Femur (tissue), 1 donor: Measurements from ENCODE around the gene BCLAF1.
A peak's percentile ranks its signal among the peaks of the same experiment; 100 is the strongest.

ENCODE experiments used
- DNase-seq: peaks from one replicate; pipeline ENCODE4 v3.0.0-alpha.2; 2017

BCLAF1 gene

GRCh38 chr6:136289579-136290409 is at the start of gene BCLAF1:
BCLAF1 (minus strand) TSS chr6:136289846; CDS start chr6:136279866, 9,980 bp downstream.
- DNase-seq, result peak; percentile 100

- no peak for DNase-seq
Measured at GRCh38 chr6:136338486-136338885, 48.8 kb upstream of the BCLAF1 start.

- DNase-seq, result no peak
Measured at GRCh38 chr6:136337606-136338005, 48.0 kb upstream of the BCLAF1 start.

- DNase-seq, result no peak
Measured at GRCh38 chr6:136337121-136337520, 47.5 kb upstream of the BCLAF1 start.

GRCh38 chr6:136335736-136336363 is 46.2 kb upstream of the BCLAF1 start:
- no peak for DNase-seq

GRCh38 chr6:136334853-136335252 is 45.2 kb upstream of the BCLAF1 start:
- DNase-seq, result no peak

- DNase-seq, result no peak
Measured at GRCh38 chr6:136334465-136334846, 44.8 kb upstream of the BCLAF1 start.

- no peak for DNase-seq
Measured at GRCh38 chr6:136333824-136334464, 44.3 kb upstream of the BCLAF1 start.

GRCh38 chr6:136331461-136331860 is 41.8 kb upstream of the BCLAF1 start:
- DNase-seq, result no peak

- DNase-seq, result no peak
Measured at GRCh38 chr6:136330634-136331033, 41.0 kb upstream of the BCLAF1 start.

- no peak for DNase-seq
Measured at GRCh38 chr6:136326038-136326553, 36.5 kb upstream of the BCLAF1 start.

GRCh38 chr6:136324686-136325380 is 35.2 kb upstream of the BCLAF1 start:
- DNase-seq, result peak; percentile 53

- peak; percentile 70 for DNase-seq
Measured at GRCh38 chr6:136323431-136324112, 33.9 kb upstream of the BCLAF1 start.

- no peak for DNase-seq
Measured at GRCh38 chr6:136319732-136320131, 30.1 kb upstream of the BCLAF1 start.

- DNase-seq, result no peak
Measured at GRCh38 chr6:136318676-136319075, 29.0 kb upstream of the BCLAF1 start.

GRCh38 chr6:136317971-136318370 is 28.3 kb upstream of the BCLAF1 start:
- DNase-seq, result no peak

- peak; percentile 67 for DNase-seq
Measured at GRCh38 chr6:136317021-136317694, 27.5 kb upstream of the BCLAF1 start.

- no peak for DNase-seq
Measured at GRCh38 chr6:136315594-136315993, 25.9 kb upstream of the BCLAF1 start.

- no peak for DNase-seq
Measured at GRCh38 chr6:136312975-136313374, 23.3 kb upstream of the BCLAF1 start.

- no peak for DNase-seq
Measured at GRCh38 chr6:136309729-136310311, 20.2 kb upstream of the BCLAF1 start.

GRCh38 chr6:136309171-136309570 is 19.5 kb upstream of the BCLAF1 start:
- no peak for DNase-seq
